HG02759 (cell line): ENCODE measurements around the gene TENT5A.

Experiments
- ATAC-seq: cut with Tn5 transposase; IDR thresholded peaks from one replicate; pipeline ENCODE4 v1.9.1; 2021; ENCODE audit warnings: mild to moderate bottlenecking, moderate library complexity; ENCODE audit not compliant: unreplicated experiment

TENT5A gene

GRCh38 chr6:81772741-81773140 lies 20.3 kb upstream of the TENT5A start:
- ATAC-seq: peak; percentile 99

- no peak for ATAC-seq
Observed at GRCh38 chr6:81771097-81771496, 18.6 kb upstream of the TENT5A start.

- ATAC-seq: no peak
Observed at GRCh38 chr6:81770381-81770780, 17.9 kb upstream of the TENT5A start.

GRCh38 chr6:81769824-81770223 lies 17.3 kb upstream of the TENT5A start:
- no peak for ATAC-seq

GRCh38 chr6:81768150-81768942 lies 15.9 kb upstream of the TENT5A start:
- no peak for ATAC-seq

- peak; percentile 2 for ATAC-seq
Observed at GRCh38 chr6:81767163-81767891, 14.8 kb upstream of the TENT5A start.

- peak; percentile 68 for ATAC-seq
Observed at GRCh38 chr6:81766482-81767069, 14.1 kb upstream of the TENT5A start.

- no peak for ATAC-seq
Observed at GRCh38 chr6:81764531-81764930, 12.1 kb upstream of the TENT5A start.

GRCh38 chr6:81763968-81764367 lies 11.5 kb upstream of the TENT5A start:
- ATAC-seq: no peak

GRCh38 chr6:81763051-81763450 lies 10.6 kb upstream of the TENT5A start:
- ATAC-seq: no peak

GRCh38 chr6:81762606-81763005 lies 10.1 kb upstream of the TENT5A start:
- no peak for ATAC-seq

GRCh38 chr6:81762132-81762531 lies 9.7 kb upstream of the TENT5A start:
- no peak for ATAC-seq

GRCh38 chr6:81761197-81761596 lies 8.7 kb upstream of the TENT5A start:
- no peak for ATAC-seq

- no peak for ATAC-seq
Observed at GRCh38 chr6:81759782-81760181, 7.3 kb upstream of the TENT5A start.

GRCh38 chr6:81758221-81758620 lies 5.7 kb upstream of the TENT5A start:
- ATAC-seq: no peak

- ATAC-seq: no peak
Observed at GRCh38 chr6:81756690-81757089, 4.2 kb upstream of the TENT5A start.

GRCh38 chr6:81755551-81755950 lies 3.1 kb upstream of the TENT5A start:
- ATAC-seq: no peak

GRCh38 chr6:81754906-81755305 lies 2.4 kb upstream of the TENT5A start:
- no peak for ATAC-seq

GRCh38 chr6:81753711-81754577 lies 1.5 kb upstream of the TENT5A start:
- ATAC-seq: peak; percentile 46

GRCh38 chr6:81752921-81753710 lies 635 bp upstream of the TENT5A start:
- peak; percentile 64 for ATAC-seq
